Breast epithelium (tissue), 3 donors: ENCODE results near the gene GPR42.

Source experiments
- CTCF ChIP-seq, 3 donors: fragments of 450-650 bp; IDR thresholded peaks; one replicate each; pipeline ENCODE4 v1.5.1; 2016 to 2017; ENCODE audit warnings: antibody characterized with exemption in 3 of 3, mild to moderate bottlenecking in 3 of 3, moderate library complexity in 3 of 3
- POLR2A ChIP-seq: fragments of 450-650 bp; IDR thresholded peaks from one replicate; pipeline ENCODE4 v1.6.1; 2016; ENCODE audit warnings: antibody characterized with exemption, mild to moderate bottlenecking, moderate library complexity
- POLR2AphosphoS5 ChIP-seq, 3 donors: sonication (generic); formaldehyde crosslinking; IDR thresholded peaks; one replicate each; pipeline ENCODE4 v1.6.1; 2017; ENCODE audit warnings: antibody characterized with exemption in 3 of 3

GRCh38 chr19:35334144-35334753 lies 36.6 kb upstream of the GPR42 start:
- TF ChIP-seq POLR2A: no peak
- TF ChIP-seq CTCF (IDR thresholded peaks at IDR 0.05): no peak
- no peak for TF ChIP-seq POLR2AphosphoS5 (IDR thresholded peaks at IDR 0.05)
